ENCODE results near the gene PLCL2. TPM values are rescaled to one million over a fixed set of nuclear protein-coding genes. Genes with fewer than 3 reads are reported as not detected.

PLCL2 gene
- total and polyA plus RNA-seq, 7 donors, result 4.2 to 32.7 (median 21.9) TPM

DNA sequence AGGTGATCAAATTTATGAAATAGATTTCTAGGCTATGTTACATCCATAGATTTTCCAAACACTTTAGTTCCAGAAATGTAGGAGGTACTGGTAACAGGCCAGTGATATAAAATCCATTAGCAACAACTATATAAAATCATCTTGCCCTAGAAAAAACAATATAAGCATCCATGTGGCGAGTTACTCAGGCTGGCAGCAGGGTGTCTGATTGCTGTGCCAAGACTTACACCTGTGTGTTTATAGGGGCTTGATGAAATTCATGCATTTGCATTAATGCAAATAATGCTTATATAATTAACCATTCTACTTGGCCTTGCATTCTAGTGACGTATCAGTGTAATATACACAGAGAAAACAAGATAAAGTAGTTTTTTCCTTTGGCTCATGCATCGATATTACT lies 153.4 kb downstream of the PLCL2 start:
- 88 to 95% (median 90%) methylated on average over 3 of the region's 3 CpGs for WGBS, 3 donors

DNA sequence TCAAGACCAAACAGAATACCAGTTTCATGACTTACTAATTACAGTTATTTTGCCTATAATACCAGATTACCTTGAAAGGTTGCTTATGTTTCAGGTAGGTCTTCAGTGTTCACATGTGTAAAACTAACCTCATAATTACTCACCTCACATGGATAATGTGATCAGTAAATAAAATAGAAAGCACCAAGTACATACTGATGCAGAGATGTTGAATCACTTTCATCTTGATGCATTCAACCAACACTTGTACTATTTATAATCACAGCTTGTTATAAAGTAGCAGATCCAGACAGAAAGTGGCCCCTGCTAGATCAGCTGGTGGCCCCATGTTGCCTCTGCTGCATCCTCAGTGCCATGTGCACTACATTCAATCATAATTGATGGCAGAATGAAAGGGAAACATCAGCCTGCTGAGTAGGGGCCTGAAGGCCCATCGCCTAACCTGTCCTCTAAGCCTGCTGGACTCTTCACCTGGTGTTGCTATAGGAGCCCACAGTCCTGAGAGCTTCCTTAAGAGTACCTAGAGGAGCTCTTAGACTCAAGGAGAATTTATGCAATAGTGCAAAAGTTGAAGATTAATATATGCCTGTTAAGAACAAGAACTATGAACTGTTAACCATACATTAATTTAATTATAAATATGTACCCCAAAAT lies 154.3 kb downstream of the PLCL2 start:
- no peak for DNase-seq
- WGBS, 3 donors, result 95 to 100% (median 97%) methylated on average over 1 of the region's 1 CpG
- no peaks in the 10 kb centered on the region for H3K9me3 ChIP-seq
- peaks cover 0 to 12% of the 10 kb centered on the region in 2 donors for H3K36me3 ChIP-seq (ENCODE audit: insufficient read depth in 1 of 2, low read depth in 1 of 2)
- intact Hi-C loops (cut with DNase I), result no loop called here
- no peak for TF ChIP-seq CTCF (IDR thresholded peaks at IDR 0.05)
- peaks cover 26% of the 10 kb centered on the region for H3K4me1 ChIP-seq
- no peaks in the 10 kb centered on the region for H3K27me3 ChIP-seq (ENCODE audit: insufficient read depth in 3 of 3, low read length in 2 of 3)
- H3K27ac ChIP-seq, result peak overlapping the region; percentile 81
- H3K4me3 ChIP-seq, result no peak overlapping the region
- peak; percentile 22 to 45 (median 34) for ATAC-seq

More for the DNA sequence above, 153.4 kb downstream of the PLCL2 start:
- H3K27me3 ChIP-seq (ENCODE audit: insufficient read depth in 3 of 3, low read length in 2 of 3), result no peaks in the 10 kb centered on the region
- TF ChIP-seq CTCF (IDR thresholded peaks at IDR 0.05), result no peak
- H3K27ac ChIP-seq, result peak overlapping the region; percentile 81
- no peak overlapping the region for H3K4me3 ChIP-seq
- intact Hi-C loops (cut with DNase I), result no loop called here
- H3K36me3 ChIP-seq (ENCODE audit: insufficient read depth in 1 of 2, low read depth in 1 of 2), result peaks cover 0 to 8% of the 10 kb centered on the region in 2 donors
- DNase-seq (no peak), ATAC-seq (no peak)
- peaks cover 26% of the 10 kb centered on the region for H3K4me1 ChIP-seq
- H3K9me3 ChIP-seq, result no peaks in the 10 kb centered on the region

- Histone ChIP-seq H3K4me3 (no peak overlapping the region), H3K27me3 (ENCODE audit: insufficient read depth in 3 of 3, low read length in 2 of 3) (no peaks in the 10 kb centered on the region), H3K27ac (peak overlapping the region; percentile 81), H3K4me1 (peaks cover 26% of the 10 kb centered on the region), H3K9me3 (no peaks in the 10 kb centered on the region), H3K36me3 (ENCODE audit: insufficient read depth in 1 of 2, low read depth in 1 of 2) (peaks cover 0 to 12% of the 10 kb centered on the region in 2 donors)
- TF ChIP-seq CTCF (IDR thresholded peaks at IDR 0.05), result no peak
- DNase-seq (no peak), ATAC-seq (peak; percentile 79 to 86 (median 81))
- intact Hi-C loops (cut with DNase I), result no loop called here
- 7 to 17% (median 10%) methylated on average over 2 of the region's 2 CpGs for WGBS, 3 donors
Measured at GRCh38 chr3:17039594-17039993, 154.8 kb downstream of the PLCL2 start.

- no peak for TF ChIP-seq CTCF (IDR thresholded peaks at IDR 0.05)
- no peaks in the 10 kb centered on the region for H3K9me3 ChIP-seq
- intact Hi-C loops (cut with DNase I), result loop anchor here (10.0 kb wide), 2 partner anchors 94 to 194 kb away; no protein-coding TSS in a partner anchor
- H3K36me3 ChIP-seq (ENCODE audit: insufficient read depth in 1 of 2, low read depth in 1 of 2), result peaks cover 0 to 12% of the 10 kb centered on the region in 2 donors
- peak in 2 of 4 donors; percentile 50 to 59 for ATAC-seq
- DNase-seq, result no peak
- 38 to 58% (median 45%) methylated on average over 5 of the region's 5 CpGs for WGBS, 3 donors
- H3K27ac ChIP-seq, result peak overlapping the region; percentile 81
- H3K4me1 ChIP-seq, result peaks cover 26% of the 10 kb centered on the region
- H3K27me3 ChIP-seq (ENCODE audit: insufficient read depth in 3 of 3, low read length in 2 of 3), result no peaks in the 10 kb centered on the region
- H3K4me3 ChIP-seq, result no peak overlapping the region
Measured at GRCh38 chr3:17040322-17040989, 155.7 kb downstream of the PLCL2 start.
